ENCODE results near the gene NLRC3. TPM values are rescaled to one million over a fixed set of nuclear protein-coding genes. Genes with fewer than 3 reads are reported as not detected.

The NLRC3 gene
- total RNA-seq, 2 experiments from 2014 or later = 92.6 to 94.6 TPM

GRCh38 chr16:3597226-3597625 lies 20.0 kb upstream of the NLRC3 start:
- no peak overlapping the region for H3K4me3 Mint-ChIP-seq
- CTCF ChIA-PET = no interaction called here
- POLR2A ChIA-PET = no interaction called here

GRCh38 chr16:3596101-3596861 lies 19.1 kb upstream of the NLRC3 start:
- H3K27me3 Mint-ChIP-seq (ENCODE audit: low read depth) = no peaks in the 10 kb centered on the region
- DNase-seq (no peak), ATAC-seq (no peak)
- peaks cover 5% of the 10 kb centered on the region for H3K9me3 Mint-ChIP-seq (ENCODE audit: insufficient read depth)
- no peak overlapping the region for H3K4me3 Mint-ChIP-seq
- H3K27ac Mint-ChIP-seq = no peak overlapping the region
- H3K4me1 Mint-ChIP-seq (ENCODE audit: low read depth) = peaks cover 22% of the 10 kb centered on the region
- ChIA-PET POLR2A (no interaction called here), CTCF (no interaction called here)
- H3K36me3 Mint-ChIP-seq (ENCODE audit: low read depth) = peaks cover 36% of the 10 kb centered on the region

More at GRCh38 chr16:3597226-3597625, 20.0 kb upstream of the NLRC3 start:
- H3K4me1 Mint-ChIP-seq (ENCODE audit: low read depth) = peaks cover 22% of the 10 kb centered on the region
- H3K36me3 Mint-ChIP-seq (ENCODE audit: low read depth) = peaks cover 45% of the 10 kb centered on the region
- H3K9me3 Mint-ChIP-seq (ENCODE audit: insufficient read depth) = peaks cover 5% of the 10 kb centered on the region
- DNase-seq (no peak), ATAC-seq (no peak)
- no peak overlapping the region for H3K27ac Mint-ChIP-seq
- no peaks in the 10 kb centered on the region for H3K27me3 Mint-ChIP-seq (ENCODE audit: low read depth)

DNA sequence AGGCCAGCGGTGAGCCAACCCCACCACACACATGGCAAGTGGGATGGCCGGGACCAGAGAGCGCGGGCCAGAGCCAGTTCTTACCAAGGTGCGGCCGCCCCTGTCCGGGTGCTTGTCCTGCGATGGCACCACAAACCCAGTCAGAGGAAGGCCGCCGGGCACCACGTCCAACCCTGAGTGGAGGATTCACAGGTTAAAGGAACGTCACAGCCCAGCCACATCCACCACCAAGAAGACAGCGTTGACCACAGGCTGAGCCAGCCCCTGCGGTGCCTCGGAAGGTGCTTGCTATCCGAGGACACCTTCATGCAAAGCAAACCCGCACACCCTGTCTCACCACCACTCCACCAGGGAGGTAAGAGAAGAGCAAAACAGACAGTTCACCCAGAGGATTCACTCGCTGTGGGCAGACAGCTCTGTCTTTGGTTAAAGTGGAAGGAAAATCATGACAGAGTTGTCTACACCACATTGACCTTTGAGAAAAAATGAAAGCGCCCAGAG lies 18.4 kb upstream of the NLRC3 start:
- no peak overlapping the region for H3K27ac Mint-ChIP-seq
- H3K4me1 Mint-ChIP-seq (ENCODE audit: low read depth) = peaks cover 27% of the 10 kb centered on the region
- DNase-seq = no peak
- no peaks in the 10 kb centered on the region for H3K27me3 Mint-ChIP-seq (ENCODE audit: low read depth)
- ChIA-PET CTCF (no interaction called here), POLR2A (no interaction called here)
- peaks cover 37% of the 10 kb centered on the region for H3K36me3 Mint-ChIP-seq (ENCODE audit: low read depth)
- no peak overlapping the region for H3K4me3 Mint-ChIP-seq
- peaks cover 5% of the 10 kb centered on the region for H3K9me3 Mint-ChIP-seq (ENCODE audit: insufficient read depth)
- no peak for ATAC-seq

- H3K9me3 Mint-ChIP-seq (ENCODE audit: insufficient read depth) = peaks cover 4% of the 10 kb centered on the region
- ATAC-seq (no peak), DNase-seq (no peak)
- POLR2A ChIA-PET = no interaction called here
- H3K4me1 Mint-ChIP-seq (ENCODE audit: low read depth) = peaks cover 27% of the 10 kb centered on the region
- no peak overlapping the region for H3K4me3 Mint-ChIP-seq
- H3K27ac Mint-ChIP-seq = no peak overlapping the region
- H3K27me3 Mint-ChIP-seq (ENCODE audit: low read depth) = no peaks in the 10 kb centered on the region
- peaks cover 38% of the 10 kb centered on the region for H3K36me3 Mint-ChIP-seq (ENCODE audit: low read depth)
- CTCF ChIA-PET = no interaction called here
These were observed 17.9 kb upstream of the NLRC3 start for GRCh38 chr16:3595110-3595486.

- peaks cover 23% of the 10 kb centered on the region for H3K4me1 Mint-ChIP-seq (ENCODE audit: low read depth)
- H3K36me3 Mint-ChIP-seq (ENCODE audit: low read depth) = peaks cover 33% of the 10 kb centered on the region
- H3K9me3 Mint-ChIP-seq (ENCODE audit: insufficient read depth) = no peaks in the 10 kb centered on the region
- no peaks in the 10 kb centered on the region for H3K27me3 Mint-ChIP-seq (ENCODE audit: low read depth)
- ChIA-PET POLR2A (no interaction called here), CTCF (no interaction called here)
- H3K27ac Mint-ChIP-seq = no peak overlapping the region
- no peak overlapping the region for H3K4me3 Mint-ChIP-seq
- DNase-seq = no peak
- ATAC-seq = no peak
These were observed 17.3 kb upstream of the NLRC3 start for GRCh38 chr16:3594316-3595109.

DNA sequence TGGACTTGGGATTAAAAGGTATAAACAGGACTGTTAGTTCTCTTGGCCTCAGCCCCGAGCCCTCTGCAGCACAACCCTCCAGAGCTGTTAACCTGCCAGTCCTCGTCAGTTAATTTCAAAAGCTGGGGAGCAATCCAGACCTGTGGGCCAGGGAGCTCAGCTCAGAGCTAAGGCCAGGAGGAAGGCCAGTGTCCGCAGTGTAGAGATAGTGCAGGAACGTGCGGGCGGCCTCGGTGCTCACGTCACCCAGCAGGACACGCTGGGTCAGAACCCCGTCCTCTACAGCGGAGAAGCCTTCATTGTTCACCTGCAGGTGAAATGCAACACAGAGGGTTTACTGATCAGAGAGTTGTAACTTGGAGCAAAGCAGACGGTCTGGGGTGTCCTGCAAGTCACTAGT lies 15.4 kb upstream of the NLRC3 start:
- Mint-ChIP-seq H3K27me3 (ENCODE audit: low read depth) (no peaks in the 10 kb centered on the region), H3K4me3 (no peak overlapping the region), H3K4me1 (ENCODE audit: low read depth) (peaks cover 13% of the 10 kb centered on the region), H3K9me3 (ENCODE audit: insufficient read depth) (no peaks in the 10 kb centered on the region), H3K36me3 (ENCODE audit: low read depth) (peaks cover 23% of the 10 kb centered on the region), H3K27ac (no peak overlapping the region)
- DNase-seq (no peak), ATAC-seq (no peak)
- ChIA-PET POLR2A (interaction anchor here (0.7 kb wide), 1 partner anchor 15 kb away, joined by 3 read pairs; the partner anchor contains the start of gene NLRC3), CTCF (no interaction called here)

GRCh38 chr16:3591991-3592390 lies 14.8 kb upstream of the NLRC3 start:
- POLR2A ChIA-PET = interaction anchor here (0.7 kb wide), 1 partner anchor 15 kb away, joined by 3 read pairs; the partner anchor contains the start of gene NLRC3
- no peak for ATAC-seq
- CTCF ChIA-PET = interaction anchor here (1.5 kb wide), 1 partner anchor 20 kb away, joined by 3 read pairs; the partner anchor contains the start of gene SLX4
- no peak overlapping the region for H3K27ac Mint-ChIP-seq
- H3K36me3 Mint-ChIP-seq (ENCODE audit: low read depth) = peaks cover 19% of the 10 kb centered on the region
- no peaks in the 10 kb centered on the region for H3K27me3 Mint-ChIP-seq (ENCODE audit: low read depth)
- H3K4me1 Mint-ChIP-seq (ENCODE audit: low read depth) = peaks cover 8% of the 10 kb centered on the region
- H3K4me3 Mint-ChIP-seq = no peak overlapping the region
- H3K9me3 Mint-ChIP-seq (ENCODE audit: insufficient read depth) = no peaks in the 10 kb centered on the region
- no peak for DNase-seq

DNA sequence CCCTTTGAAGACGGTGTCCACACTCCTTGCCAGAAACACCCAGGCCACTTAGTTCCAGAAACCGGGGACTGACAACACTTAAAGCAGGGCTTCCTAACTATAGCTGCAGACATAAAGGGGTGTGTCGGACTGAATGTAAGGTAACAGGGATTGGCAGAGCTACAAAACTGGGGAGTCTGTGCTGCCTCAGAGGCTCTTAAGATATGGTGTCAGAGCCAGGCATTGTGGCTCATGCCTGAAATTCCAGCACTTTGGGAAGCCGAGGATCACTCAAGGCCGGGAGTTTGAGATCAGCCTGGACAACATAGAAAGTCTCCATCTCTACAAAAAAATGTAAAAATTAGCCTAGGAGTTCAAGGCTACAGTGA lies 14.2 kb upstream of the NLRC3 start:
- Mint-ChIP-seq H3K27ac (no peak overlapping the region), H3K27me3 (ENCODE audit: low read depth) (no peaks in the 10 kb centered on the region), H3K4me1 (ENCODE audit: low read depth) (peaks cover 8% of the 10 kb centered on the region), H3K4me3 (no peak overlapping the region), H3K9me3 (ENCODE audit: insufficient read depth) (no peaks in the 10 kb centered on the region), H3K36me3 (ENCODE audit: low read depth) (peaks cover 21% of the 10 kb centered on the region)
- ATAC-seq (no peak), DNase-seq (no peak)
- ChIA-PET CTCF (interaction anchor here (1.5 kb wide), 1 partner anchor 21 kb away, joined by 3 read pairs; the partner anchor contains the start of gene SLX4), POLR2A (no interaction called here)

GRCh38 chr16:3590736-3591435 lies 13.7 kb upstream of the NLRC3 start:
- Mint-ChIP-seq H3K4me1 (ENCODE audit: low read depth) (peaks cover 11% of the 10 kb centered on the region), H3K4me3 (no peak overlapping the region), H3K9me3 (ENCODE audit: insufficient read depth) (no peaks in the 10 kb centered on the region), H3K27me3 (ENCODE audit: low read depth) (no peaks in the 10 kb centered on the region), H3K36me3 (ENCODE audit: low read depth) (peaks cover 24% of the 10 kb centered on the region), H3K27ac (no peak overlapping the region)
- ChIA-PET CTCF (interaction anchor here (1.5 kb wide), 1 partner anchor 21 kb away, joined by 3 read pairs; the partner anchor contains the start of gene SLX4), POLR2A (no interaction called here)
- ATAC-seq = no peak
- DNase-seq = no peak

DNA sequence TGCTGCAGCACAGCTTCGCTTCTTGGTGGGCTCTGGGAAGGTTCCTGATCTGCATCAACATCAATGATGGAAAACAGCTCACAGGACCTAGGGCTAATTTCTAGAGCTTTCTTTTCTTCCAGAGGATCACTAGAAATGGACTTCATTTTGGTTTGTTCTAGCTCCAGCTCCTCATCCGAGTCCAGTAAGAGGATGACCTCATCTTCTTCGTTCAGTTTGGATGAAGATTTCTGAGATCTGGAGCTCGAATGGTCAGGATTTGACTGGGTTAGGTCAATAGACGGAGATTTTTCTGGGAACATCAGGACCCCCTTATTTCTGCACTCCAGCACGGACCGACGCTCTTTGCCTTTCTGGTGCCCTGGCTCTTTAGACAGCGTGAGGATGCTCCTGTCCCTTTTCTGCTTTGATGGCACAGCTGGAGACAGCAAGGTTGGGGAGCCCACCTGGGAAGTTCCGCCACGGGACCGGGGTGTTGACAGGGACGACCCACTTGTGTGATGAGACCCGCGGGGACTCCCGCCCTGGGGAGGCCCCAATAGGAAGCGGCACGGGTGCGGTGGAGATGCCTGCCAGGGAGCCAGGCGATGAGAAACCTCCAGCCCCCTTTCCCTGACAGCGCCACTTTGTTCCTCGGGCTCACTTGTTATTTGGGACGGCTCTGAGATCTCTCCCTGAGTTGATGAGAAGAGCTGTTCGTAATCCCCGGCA lies 12.9 kb upstream of the NLRC3 start:
- Mint-ChIP-seq H3K36me3 (ENCODE audit: low read depth) (peaks cover 26% of the 10 kb centered on the region), H3K27me3 (ENCODE audit: low read depth) (no peaks in the 10 kb centered on the region), H3K27ac (no peak overlapping the region), H3K4me1 (ENCODE audit: low read depth) (peaks cover 12% of the 10 kb centered on the region), H3K4me3 (no peak overlapping the region), H3K9me3 (ENCODE audit: insufficient read depth) (no peaks in the 10 kb centered on the region)
- ATAC-seq = no peak
- ChIA-PET POLR2A (no interaction called here), CTCF (interaction anchor here (1.5 kb wide), 1 partner anchor 22 kb away, joined by 3 read pairs; the partner anchor contains the start of gene SLX4)
- no peak for DNase-seq

DNA sequence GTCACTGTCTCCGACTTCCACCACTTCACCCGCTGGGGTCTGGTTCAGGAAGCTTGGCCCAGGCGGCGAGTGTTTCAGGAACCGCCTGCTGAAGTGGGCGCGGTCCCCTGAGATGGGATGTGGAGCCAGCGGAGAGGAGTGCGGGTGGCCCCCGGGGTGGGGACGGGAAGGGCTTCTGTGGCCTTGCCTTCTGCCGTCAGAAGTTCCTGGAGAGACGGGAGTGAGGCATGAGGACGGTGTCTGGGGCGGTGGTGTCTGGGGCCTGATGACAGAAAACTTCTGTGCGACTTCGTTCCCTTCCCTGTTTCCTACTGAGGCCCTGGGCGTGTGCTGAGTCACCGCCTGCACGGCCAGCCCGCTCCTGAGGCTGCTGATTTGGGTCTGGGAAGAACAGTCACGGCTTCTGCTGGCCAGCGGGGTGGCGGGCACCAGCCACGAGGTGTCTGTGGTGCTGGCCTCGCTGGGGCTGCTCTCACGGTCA lies 12.3 kb upstream of the NLRC3 start:
- ATAC-seq (no peak), DNase-seq (no peak)
- ChIA-PET CTCF (no interaction called here), POLR2A (no interaction called here)
- Mint-ChIP-seq H3K4me1 (ENCODE audit: low read depth) (peaks cover 19% of the 10 kb centered on the region), H3K4me3 (no peak overlapping the region), H3K9me3 (ENCODE audit: insufficient read depth) (no peaks in the 10 kb centered on the region), H3K36me3 (ENCODE audit: low read depth) (peaks cover 30% of the 10 kb centered on the region), H3K27me3 (ENCODE audit: low read depth) (no peaks in the 10 kb centered on the region), H3K27ac (no peak overlapping the region)
